PFSK-1 (cell line): Measurements from ENCODE around the gene RERE.

Experiments used
- FOXP2 ChIP-seq: optimal IDR thresholded peaks from 2 replicates; pipeline ENCODE3; 2011; ENCODE audit warnings: borderline replicate concordance, control low read depth, inconsistent platforms; ENCODE audit not compliant: insufficient read depth; ENCODE audit errors: extremely low read length, extremely low read depth
- POLR2AphosphoS5 ChIP-seq: IDR thresholded peaks from 2 replicates; pipeline ENCODE4 v1.6.1; 2012; ENCODE audit warnings: low read depth, mild to moderate bottlenecking, control low read depth, low read length, moderate library complexity
- REST ChIP-seq, 2 experiments: IDR thresholded peaks; 2 replicates each; pipeline versions ENCODE4 v1.6.1 to v1.8.0; 2011 to 2012; ENCODE audit warnings: low read depth in 2 of 2, low read length in 2 of 2, control low read depth in 1 of 2, inconsistent platforms in 1 of 2, mild to moderate bottlenecking in 1 of 2, moderate library complexity in 1 of 2; ENCODE audit not compliant: insufficient read depth in 1 of 2
- SIN3A ChIP-seq: IDR thresholded peaks from 2 replicates; pipeline ENCODE4 v1.6.1; 2012; ENCODE audit warnings: mild to moderate bottlenecking, low read length, moderate library complexity, borderline replicate concordance; ENCODE audit not compliant: insufficient read depth
- TAF1 ChIP-seq: IDR thresholded peaks from 2 replicates; pipeline ENCODE4 v1.6.1; 2012; ENCODE audit warnings: low read length, control low read depth, borderline replicate concordance; ENCODE audit not compliant: insufficient read depth

RERE gene

GRCh38 chr1:8523666-8524206, 293.7 kb downstream of the RERE start:
- no peak for TF ChIP-seq POLR2AphosphoS5
- TF ChIP-seq FOXP2: no peak
- TF ChIP-seq REST (IDR thresholded peaks at IDR 0.05; ENCODE audit: insufficient read depth in 1 of 2, low read depth in 2 of 2, low read length in 2 of 2): no peak
- no peak for TF ChIP-seq SIN3A
- TF ChIP-seq TAF1: no peak

DNA sequence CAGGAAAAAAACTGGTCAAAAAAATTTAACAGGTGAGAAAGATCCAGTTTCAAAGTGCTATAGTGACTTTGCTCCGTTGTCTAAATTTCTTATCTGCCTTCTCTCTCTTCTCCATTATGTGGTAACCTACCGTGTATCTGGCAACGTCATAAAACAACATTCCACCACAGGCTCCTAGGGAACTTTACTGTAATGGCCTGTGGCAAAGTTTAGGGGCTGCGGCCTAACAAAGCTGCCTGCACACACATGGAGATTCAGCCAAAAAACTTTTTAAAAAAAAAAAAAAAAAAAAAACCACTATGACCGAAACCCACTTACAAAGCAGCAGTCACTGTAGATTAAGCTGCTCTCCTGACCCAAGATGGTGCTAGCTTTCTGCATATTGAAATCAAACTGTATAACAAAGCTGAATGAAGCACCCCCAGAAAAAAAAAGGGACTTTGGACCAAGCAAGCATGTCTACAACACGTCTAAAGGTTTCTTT, 296.9 kb downstream of the RERE start:
- no peak for TF ChIP-seq TAF1
- TF ChIP-seq REST (IDR thresholded peaks at IDR 0.05; ENCODE audit: insufficient read depth in 1 of 2, low read depth in 2 of 2, low read length in 2 of 2): no peak
- no peak for TF ChIP-seq FOXP2
- no peak for TF ChIP-seq SIN3A
- TF ChIP-seq POLR2AphosphoS5: no peak

GRCh38 chr1:8519167-8519566, 298.3 kb downstream of the RERE start:
- no peak for TF ChIP-seq SIN3A
- TF ChIP-seq REST (IDR thresholded peaks at IDR 0.05; ENCODE audit: insufficient read depth in 1 of 2, low read depth in 2 of 2, low read length in 2 of 2): no peak
- no peak for TF ChIP-seq TAF1
- TF ChIP-seq POLR2AphosphoS5: no peak
- no peak for TF ChIP-seq FOXP2

DNA sequence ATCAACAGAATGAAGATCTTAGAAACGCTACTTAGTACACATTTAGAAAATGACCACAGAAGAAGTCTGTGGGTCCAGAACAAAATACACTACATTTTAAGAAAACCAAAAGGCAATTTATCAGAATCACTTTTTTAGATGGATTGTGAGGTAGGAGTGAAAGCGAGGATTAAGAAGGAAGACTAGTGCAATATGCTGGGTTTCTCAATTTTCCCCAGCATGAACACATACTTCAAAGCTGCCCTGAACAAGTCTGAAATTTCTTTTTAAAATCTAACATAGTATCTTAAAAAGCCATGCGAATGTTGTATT, 299.0 kb downstream of the RERE start:
- no peak for TF ChIP-seq TAF1
- TF ChIP-seq POLR2AphosphoS5: no peak
- no peak for TF ChIP-seq SIN3A

DNA sequence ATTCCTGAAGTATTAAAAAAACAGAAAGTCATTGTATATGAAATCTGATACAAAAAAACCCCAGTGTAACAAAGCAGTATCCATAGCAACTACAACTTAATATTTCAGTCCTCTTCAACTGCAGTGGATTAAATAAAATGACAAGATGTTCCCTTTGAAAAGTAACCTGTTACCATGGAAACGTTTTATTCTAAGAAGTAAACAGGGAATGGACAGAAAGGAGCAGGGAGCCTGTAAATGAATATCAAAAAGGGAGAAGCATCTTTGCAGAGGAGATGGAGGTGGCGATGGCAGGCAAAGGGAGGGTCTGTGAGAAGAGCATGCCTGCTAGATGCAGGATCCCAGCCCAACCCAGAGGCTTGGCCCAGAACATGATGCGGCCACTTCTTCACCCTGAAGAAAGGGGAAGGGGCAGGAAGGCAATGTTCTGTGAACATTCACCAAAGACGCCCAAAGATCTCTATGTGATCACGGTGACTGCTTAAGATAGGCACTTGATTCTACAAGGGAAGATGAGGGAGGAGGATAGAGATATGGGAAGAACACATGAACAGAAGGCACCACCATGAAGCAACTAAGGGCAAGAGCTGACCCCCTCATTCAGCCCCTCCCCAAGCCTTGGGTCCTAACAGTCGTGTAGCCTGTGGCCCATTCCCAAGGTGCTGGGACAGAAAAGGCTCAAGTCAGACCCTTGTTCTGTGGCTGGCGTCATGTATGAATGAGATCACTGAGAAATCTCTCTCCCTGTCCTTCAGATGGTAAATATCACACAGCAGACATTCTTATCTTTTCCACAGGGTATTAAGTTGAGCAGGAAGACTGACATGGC, 299.6 kb downstream of the RERE start:
- TF ChIP-seq POLR2AphosphoS5 (no peak), TAF1 (no peak), REST (IDR thresholded peaks at IDR 0.05; ENCODE audit: insufficient read depth in 1 of 2, low read depth in 2 of 2, low read length in 2 of 2) (no peak), FOXP2 (no peak), SIN3A (no peak)
